ENCODE data around the gene IL13. TPM values are rescaled to one million over a fixed set of nuclear protein-coding genes. Genes with fewer than 3 reads are reported as not detected.
"Not testable (repeated sequence)": the region's sequence is repeated elsewhere in the genome, so short reads cannot be mapped to it uniquely, and the experiment has no call there.

The IL13 gene
- total RNA-seq, 1 experiment from 2014 or later: not detected

GRCh38 chr5:132680780-132681475 lies 23.0 kb downstream of the IL13 start:
- DNase-seq (ENCODE audit: low read depth): no peak
- in situ Hi-C loops (cut with HindIII; ENCODE audit: low pct_unique_long_range_greater_than_20kb, low sequenced_read_pairs): no loop called here

- no peak for DNase-seq (ENCODE audit: low read depth)
Measured at GRCh38 chr5:132681476-132681831, 23.5 kb downstream of the IL13 start.

GRCh38 chr5:132681983-132682382 lies 24.0 kb downstream of the IL13 start:
- no peak for DNase-seq (ENCODE audit: low read depth)
- in situ Hi-C loops (cut with HindIII; ENCODE audit: low pct_unique_long_range_greater_than_20kb, low sequenced_read_pairs): no loop called here

More at GRCh38 chr5:132681476-132681831, 23.5 kb downstream of the IL13 start:
- in situ Hi-C loops (cut with HindIII; ENCODE audit: low pct_unique_long_range_greater_than_20kb, low sequenced_read_pairs): no loop called here

DNA sequence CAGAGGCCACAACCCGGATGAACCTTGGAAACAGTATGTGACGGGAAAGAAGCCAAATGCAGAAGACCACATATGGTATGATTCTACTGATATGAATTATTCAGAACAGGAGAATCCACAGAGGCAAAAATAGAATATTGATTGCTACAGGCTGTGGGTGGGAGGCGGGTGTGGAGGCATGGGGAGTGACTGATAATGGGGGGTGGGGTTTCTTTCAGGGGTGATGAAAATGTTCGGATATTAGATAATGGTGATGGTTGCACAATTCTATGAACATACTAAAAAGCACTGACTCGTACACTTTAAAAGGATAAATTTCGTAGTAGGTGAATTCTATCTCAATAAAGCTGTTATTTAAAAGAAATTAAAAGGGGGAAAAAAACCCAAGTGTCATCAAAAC lies 26.5 kb downstream of the IL13 start:
- in situ Hi-C loops (cut with HindIII; ENCODE audit: low pct_unique_long_range_greater_than_20kb, low sequenced_read_pairs): no loop called here
- DNase-seq (ENCODE audit: low read depth): no peak

- in situ Hi-C loops (cut with HindIII; ENCODE audit: low pct_unique_long_range_greater_than_20kb, low sequenced_read_pairs): no loop called here
- no peak for DNase-seq (ENCODE audit: low read depth)
Measured at GRCh38 chr5:132684922-132685720, 27.1 kb downstream of the IL13 start.

DNA sequence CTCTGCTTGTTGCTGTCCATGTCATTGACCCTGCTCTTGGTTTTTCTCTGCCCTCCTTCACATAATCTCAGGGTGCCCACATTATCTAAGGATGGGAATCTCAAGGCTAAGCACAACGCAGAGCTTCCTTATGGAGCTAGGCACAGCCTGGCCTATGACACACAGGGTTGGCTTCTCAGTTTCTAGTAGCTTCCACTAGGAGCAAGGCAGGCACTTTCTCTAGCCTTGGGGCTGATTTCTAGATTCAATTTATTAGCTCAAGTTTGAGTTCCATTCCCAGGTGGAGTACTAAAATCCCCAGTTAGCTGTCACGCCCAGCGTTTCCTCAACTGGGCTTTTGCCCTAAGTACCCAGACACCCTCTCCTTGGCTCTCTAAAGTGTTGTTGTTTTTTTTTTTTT lies 28.2 kb downstream of the IL13 start:
- no peak for DNase-seq (ENCODE audit: low read depth)
- in situ Hi-C loops (cut with HindIII; ENCODE audit: low pct_unique_long_range_greater_than_20kb, low sequenced_read_pairs): no loop called here

GRCh38 chr5:132687995-132688394 lies 30.0 kb downstream of the IL13 start:
- in situ Hi-C loops (cut with HindIII; ENCODE audit: low pct_unique_long_range_greater_than_20kb, low sequenced_read_pairs): no loop called here
- DNase-seq (ENCODE audit: low read depth): no peak

GRCh38 chr5:132688536-132689339 lies 30.8 kb downstream of the IL13 start:
- no peak for DNase-seq (ENCODE audit: low read depth)
- in situ Hi-C loops (cut with HindIII; ENCODE audit: low pct_unique_long_range_greater_than_20kb, low sequenced_read_pairs): no loop called here

- in situ Hi-C loops (cut with HindIII; ENCODE audit: low pct_unique_long_range_greater_than_20kb, low sequenced_read_pairs): no loop called here
Measured at GRCh38 chr5:132689513-132689912, 31.5 kb downstream of the IL13 start.

DNA sequence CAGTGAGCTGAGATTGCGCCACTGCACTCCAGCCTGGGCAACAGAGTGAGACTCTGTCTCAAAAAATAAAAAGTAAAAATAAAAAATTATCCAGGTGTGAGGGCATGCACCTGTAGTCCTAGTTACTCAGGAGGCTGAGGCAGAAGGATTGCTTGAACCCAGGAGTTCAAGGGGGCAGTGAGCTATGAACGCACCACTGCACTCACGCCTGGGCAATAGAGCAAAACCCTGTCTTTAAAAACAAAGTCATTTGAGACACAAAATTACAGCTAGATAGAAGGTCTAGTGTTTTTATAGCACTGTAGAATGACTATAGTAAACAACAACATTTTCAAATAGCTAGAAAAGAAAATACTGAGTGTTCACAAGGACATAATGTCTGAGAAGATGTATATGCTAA lies 32.2 kb downstream of the IL13 start:
- DNase-seq (ENCODE audit: low read depth): no peak
- in situ Hi-C loops (cut with HindIII; ENCODE audit: low pct_unique_long_range_greater_than_20kb, low sequenced_read_pairs): no loop called here

More at GRCh38 chr5:132689513-132689912, 31.5 kb downstream of the IL13 start:
- no peak for DNase-seq (ENCODE audit: low read depth)

GRCh38 chr5:132691755-132692631 lies 34.0 kb downstream of the IL13 start:
- in situ Hi-C loops (cut with HindIII; ENCODE audit: low pct_unique_long_range_greater_than_20kb, low sequenced_read_pairs); DNase-seq (ENCODE audit: low read depth): not testable (repeated sequence)

DNA sequence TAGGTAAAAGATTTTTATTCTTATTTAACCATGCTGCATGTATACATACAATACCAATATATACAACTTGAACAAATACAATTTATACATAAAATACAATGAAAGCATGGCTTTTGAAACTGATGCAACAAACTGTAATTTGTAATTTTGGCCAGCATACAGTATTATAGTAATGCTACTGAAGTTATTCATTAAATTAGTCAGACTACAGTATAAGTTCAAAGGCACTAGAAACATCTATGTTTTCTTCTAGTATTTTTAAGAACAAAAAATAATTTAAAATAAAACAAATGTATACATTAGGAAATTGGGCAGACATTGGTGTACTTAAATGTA lies 34.6 kb downstream of the IL13 start:
- in situ Hi-C loops (cut with HindIII; ENCODE audit: low pct_unique_long_range_greater_than_20kb, low sequenced_read_pairs): no loop called here
- DNase-seq (ENCODE audit: low read depth): no peak

GRCh38 chr5:132695956-132696355 lies 38.0 kb downstream of the IL13 start:
- in situ Hi-C loops (cut with HindIII; ENCODE audit: low pct_unique_long_range_greater_than_20kb, low sequenced_read_pairs): no loop called here
- DNase-seq (ENCODE audit: low read depth): no peak

DNA sequence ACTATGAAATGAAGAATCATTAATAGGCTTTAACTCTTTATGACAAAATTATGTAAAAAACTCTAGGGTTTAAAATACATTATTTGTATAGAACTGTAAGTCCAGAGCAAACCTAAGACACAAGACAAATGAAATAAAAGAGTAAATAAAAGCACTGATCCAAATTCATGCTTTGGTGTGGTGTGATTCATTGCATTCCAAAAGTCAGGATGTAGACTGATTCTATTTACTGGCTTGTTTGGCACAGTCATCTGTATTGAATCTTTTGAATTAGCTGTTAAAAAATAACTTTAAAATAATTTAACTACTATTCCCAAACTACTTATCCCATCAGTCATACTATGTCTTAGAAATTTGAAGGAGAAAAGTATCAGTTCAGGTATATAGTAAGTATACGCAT lies 46.9 kb downstream of the IL13 start:
- in situ Hi-C loops (cut with HindIII; ENCODE audit: low pct_unique_long_range_greater_than_20kb, low sequenced_read_pairs): no loop called here

DNA sequence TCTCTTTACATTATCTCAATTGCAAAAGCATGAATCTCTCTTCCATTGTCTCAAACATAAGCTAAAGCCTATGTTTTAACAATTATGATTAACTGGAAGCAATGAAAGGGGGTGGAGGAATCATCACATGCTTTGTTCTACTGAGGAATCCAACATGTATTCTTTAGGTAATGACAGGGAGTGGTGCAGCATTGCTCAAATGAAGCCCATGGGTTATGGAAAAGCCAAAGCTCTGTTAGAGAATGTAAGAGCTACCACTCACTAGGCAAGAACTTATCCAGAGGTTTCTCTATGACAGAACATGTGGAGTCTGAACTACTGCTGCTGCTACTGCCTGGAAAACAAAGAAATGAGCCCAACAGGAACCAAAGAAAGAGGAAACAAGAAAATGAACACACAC lies 50.7 kb downstream of the IL13 start:
- no peak for DNase-seq (ENCODE audit: low read depth)
- in situ Hi-C loops (cut with HindIII; ENCODE audit: low pct_unique_long_range_greater_than_20kb, low sequenced_read_pairs): no loop called here

More for the DNA sequence above, 46.9 kb downstream of the IL13 start:
- no peak for DNase-seq (ENCODE audit: low read depth)
